G401 (cell line): Measurements from ENCODE around the gene GPC3. TPM values are rescaled to one million over a fixed set of nuclear protein-coding genes. Genes with fewer than 3 reads are reported as not detected.
"Not testable (repeated sequence)": the region's sequence is repeated elsewhere in the genome, so short reads cannot be mapped to it uniquely, and the experiment has no call there.

Experiments
- DNase-seq: peaks from one replicate; pipeline ENCODE4 v3.0.0-alpha.2; 2015; ENCODE audit warnings: low spot score
- in situ Hi-C: cut with HindIII; loops from 2 replicates; pipeline ENCODE4 v1.10.0; 2016; ENCODE audit warnings: low sequenced_read_pairs, mixed read lengths
- total RNA-seq: library from RNA; depleted of rRNA; stranded (reverse); fragments of >200 nt; shearing (Covaris generic); gene quantifications from 2 replicates; pipeline ENCODE4 v1.2.3, GENCODE V29; 2014

GPC3 gene
- total RNA-seq, 1 experiment from 2014 or later, result 730 TPM

DNA sequence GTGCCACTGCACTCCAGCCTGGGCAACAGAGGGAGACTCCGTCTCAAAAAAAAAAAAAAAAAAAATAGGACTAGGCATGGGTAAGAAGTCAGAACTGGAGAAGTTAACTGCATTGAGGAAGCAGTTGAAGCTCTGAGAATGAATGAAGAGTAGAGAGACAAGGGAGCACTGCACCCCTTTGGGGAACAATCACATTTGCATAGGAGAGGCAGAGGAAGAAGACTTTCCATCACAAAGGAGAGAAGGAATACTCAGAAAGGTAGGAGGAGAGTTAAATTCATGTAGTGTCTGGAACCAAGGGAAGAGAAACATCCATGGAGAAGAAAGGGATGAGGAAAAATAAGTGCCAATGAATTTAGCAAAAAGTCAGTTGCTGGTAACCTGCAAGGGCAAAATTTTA lies 72.4 kb downstream of the GPC3 start:
- in situ Hi-C loops, result no loop called here
- DNase-seq, result no peak

DNA sequence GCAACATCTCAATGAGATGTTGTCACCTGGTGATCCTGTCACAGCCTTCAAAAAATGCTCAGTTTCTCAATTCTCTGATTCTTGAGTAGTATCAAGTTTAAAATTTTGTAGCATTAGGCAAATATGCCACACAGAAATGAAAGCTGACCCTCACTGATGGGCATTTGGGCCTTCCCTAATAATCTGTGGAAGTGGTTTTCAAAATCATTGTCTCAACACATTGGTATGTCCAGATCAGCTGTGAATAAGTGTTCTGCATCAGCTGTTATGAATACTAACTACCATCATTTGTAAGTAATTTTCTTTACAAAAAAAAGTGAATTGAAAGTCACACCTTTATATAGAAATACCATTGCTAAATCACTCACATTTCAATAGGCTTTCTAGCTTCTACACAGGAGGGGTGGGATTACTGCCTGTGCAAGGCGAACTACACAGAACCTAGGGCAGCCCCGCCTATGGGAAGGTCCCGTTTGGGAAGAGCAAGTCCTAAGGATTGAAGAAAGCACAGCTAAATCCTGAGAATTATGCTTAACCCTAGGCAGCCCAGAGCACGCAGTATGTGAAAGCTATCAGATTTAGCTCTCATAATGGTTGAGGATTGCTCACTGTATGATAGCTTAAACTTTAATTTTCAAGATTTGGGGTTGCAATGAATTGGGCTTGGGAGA lies 73.4 kb downstream of the GPC3 start:
- DNase-seq, result no peak
- in situ Hi-C loops, result no loop called here

DNA sequence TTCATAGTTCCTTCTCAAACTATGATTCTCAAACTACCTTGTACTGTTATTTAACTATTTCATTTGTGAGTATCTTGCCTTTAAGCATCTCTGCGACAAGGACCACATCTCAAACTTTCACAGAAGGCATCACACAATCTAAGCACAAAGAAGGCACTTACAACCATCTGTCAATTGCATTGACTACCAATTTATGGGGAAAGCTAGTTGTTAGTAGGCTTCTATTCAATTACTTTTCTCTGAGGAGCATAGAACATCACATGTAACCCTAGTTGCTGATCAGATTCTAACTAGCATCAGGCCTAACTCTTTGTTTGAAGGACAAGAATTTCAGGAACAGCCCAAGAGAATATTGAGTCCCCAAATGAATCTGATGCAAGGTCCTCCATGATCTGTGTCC lies 74.9 kb downstream of the GPC3 start:
- in situ Hi-C loops, result no loop called here
- no peak for DNase-seq

DNA sequence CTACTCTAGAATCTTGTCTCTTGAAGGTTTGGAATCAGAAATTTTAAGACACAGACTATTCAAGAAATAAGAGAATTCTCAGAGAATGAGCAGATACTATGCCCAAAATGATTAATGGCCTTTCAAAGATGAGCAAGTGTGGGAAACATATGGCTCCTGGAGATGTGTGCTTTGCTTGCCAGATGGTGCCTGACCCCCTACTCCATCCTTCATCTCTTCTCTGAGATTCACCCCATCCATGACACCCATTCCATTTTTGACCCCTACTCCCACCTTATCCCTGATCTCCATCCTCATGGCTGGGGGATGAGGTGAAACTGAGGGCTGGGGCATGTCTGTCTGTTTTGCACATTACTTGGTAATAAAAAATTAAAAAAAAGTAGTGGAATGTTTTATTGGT lies 75.5 kb downstream of the GPC3 start:
- in situ Hi-C loops, result no loop called here
- DNase-seq, result no peak

DNA sequence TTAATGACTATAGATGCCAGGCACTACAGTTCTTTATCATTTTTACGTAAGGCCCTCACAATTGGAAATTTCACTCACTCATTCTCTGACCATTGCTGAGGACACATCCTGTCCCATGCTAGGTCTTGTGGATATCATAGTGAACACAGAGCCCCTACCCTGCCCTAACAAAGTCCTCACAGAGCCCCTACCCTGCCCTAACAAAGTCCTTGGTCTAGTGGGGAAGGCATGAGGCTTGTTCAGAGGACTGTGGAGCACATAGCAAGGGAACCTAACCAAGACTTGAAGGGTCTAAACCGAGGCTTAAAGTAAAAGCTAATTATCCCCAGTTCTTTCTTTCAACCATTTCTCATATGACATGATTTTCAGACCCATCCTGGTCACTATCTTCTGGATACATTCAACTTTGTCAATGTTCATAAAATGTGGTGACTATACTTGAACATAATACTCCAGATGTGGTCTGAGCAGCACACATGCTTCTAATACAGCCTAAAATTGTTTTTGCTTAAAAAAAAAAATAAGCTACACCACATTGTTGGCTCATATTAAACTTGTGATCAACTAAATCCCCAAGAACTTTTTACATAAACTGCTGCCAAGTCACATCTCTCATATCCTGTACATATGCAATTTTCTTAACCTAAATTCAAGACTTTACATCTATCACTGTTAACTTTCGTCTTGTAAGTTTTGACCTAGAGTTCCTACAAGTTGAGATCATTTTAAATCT lies 77.0 kb downstream of the GPC3 start:
- no peak for DNase-seq
- in situ Hi-C loops, result no loop called here

DNA sequence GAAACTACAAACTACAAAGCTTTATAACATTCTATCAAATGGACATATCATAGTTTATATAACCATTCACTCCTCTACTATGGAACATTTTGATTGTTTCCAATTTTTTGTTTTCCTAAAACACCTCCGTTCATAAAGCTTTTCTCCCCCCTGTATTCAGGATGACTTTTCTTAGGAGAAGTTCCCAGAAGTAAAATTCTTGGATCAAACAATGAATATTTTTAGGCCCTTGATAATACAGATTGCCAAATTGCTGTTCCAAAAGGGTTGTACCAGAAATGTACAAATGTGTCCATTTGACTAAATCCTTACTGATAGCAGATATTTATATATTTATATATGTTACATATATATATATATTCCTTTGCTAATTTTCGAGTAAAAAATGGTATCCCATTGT lies 77.8 kb downstream of the GPC3 start:
- no peak for DNase-seq
- in situ Hi-C loops, result no loop called here

DNA sequence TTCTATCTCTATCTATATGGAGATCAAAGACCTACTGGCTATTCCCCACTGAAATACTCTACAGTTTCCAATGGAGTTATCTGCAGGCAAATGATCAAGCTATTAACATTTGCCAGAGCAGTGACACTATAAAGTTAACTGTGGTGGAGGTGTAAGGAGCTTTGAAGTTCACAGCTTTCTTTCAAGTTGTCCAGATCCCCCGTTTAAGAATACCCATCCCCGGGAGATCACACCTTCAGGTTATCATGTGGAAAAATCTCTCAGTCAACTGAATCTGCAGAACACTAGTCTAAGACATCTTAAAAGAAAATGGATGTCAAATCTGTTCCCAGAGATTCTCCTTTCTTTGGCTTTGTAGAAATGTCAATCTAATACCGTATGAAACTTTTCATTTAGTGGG lies 80.1 kb downstream of the GPC3 start:
- DNase-seq, result no peak
- in situ Hi-C loops, result no loop called here

DNA sequence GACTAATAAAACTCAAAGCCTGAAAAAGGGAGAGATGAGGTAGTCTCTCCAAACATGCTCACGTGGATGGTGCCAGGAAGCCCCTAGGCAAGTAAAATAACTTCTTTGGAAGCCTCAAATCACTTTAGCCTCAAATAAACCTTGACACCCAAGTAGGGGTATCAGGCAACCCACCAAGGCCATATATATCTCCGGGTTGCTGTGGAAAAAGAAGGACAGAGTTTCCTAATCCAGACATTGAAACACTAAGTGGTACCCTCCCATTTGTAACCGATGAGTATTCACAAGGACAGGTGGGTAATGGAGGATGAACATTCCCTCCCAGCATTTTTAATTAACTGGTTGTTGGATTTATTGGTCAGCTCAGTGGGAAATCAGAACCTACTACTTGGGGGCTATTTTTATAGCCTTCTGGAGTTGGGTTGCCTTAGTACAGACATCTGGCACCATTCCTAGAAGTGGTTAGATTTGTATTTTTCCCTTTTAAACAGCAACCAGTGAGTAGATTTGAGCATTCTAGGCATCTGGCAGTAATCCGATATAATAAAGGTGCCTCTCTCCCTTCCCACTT lies 87.7 kb downstream of the GPC3 start:
- no peak for DNase-seq
- in situ Hi-C loops, result no loop called here

DNA sequence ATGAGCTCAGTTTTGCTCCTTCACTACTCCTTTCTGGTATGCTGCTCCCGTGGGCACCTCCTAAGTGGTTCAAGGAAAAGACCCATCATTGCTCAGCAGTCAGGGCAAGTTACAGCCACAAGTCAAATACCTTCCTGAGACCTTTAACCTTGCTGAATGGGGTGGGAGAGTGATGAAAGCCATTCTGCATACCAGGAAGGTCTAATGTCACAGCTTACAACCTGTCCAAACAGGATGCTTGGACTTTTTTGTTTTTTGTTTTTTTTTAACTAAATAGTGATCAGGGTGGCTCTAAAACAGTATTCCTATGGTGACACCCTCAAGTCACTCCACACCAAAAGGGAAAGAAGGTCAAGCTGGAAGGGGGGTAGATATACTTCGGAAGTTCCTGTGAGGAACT lies 93.1 kb downstream of the GPC3 start:
- in situ Hi-C loops, result no loop called here

DNA sequence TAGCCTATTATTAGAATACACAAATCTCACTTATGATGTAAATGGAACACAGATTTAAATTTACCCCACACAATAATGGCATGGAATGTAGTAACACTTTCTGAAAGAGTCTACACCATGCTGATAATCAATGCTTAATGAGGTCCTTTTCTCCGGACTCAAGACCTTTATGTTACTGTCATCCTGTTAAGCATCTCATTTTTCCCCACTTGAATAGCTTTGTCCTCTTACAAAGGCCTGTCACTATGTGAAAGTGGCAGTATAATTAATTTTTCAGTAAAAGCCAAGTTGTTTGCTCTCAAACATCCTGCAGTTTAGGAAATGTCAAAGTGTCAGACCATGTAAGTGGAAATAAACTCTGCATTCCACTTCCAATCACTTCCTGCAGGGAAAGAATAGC lies 96.4 kb downstream of the GPC3 start:
- in situ Hi-C loops, result no loop called here
- no peak for DNase-seq

More for the DNA sequence above, 93.1 kb downstream of the GPC3 start:
- DNase-seq, result peak; percentile 61

DNA sequence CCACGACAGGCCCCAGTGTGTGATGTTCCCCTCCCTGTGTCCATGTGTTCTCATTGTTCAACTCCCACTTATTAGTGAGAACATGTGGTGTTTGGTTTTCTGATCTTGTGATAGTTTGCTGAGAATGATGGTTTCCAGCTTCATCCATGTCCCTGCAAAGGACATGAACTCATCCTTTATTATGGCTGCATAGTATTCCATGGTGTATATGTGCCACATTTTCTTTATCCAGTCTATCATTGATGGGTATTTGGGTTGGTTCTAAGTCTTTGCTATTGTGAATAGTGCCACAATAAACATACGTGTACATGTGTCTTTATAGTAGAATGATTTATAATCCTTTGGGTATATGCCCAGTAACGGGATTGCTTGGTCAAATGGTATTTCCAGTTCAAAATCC lies 97.3 kb downstream of the GPC3 start:
- in situ Hi-C loops, DNase-seq: not testable (repeated sequence)

DNA sequence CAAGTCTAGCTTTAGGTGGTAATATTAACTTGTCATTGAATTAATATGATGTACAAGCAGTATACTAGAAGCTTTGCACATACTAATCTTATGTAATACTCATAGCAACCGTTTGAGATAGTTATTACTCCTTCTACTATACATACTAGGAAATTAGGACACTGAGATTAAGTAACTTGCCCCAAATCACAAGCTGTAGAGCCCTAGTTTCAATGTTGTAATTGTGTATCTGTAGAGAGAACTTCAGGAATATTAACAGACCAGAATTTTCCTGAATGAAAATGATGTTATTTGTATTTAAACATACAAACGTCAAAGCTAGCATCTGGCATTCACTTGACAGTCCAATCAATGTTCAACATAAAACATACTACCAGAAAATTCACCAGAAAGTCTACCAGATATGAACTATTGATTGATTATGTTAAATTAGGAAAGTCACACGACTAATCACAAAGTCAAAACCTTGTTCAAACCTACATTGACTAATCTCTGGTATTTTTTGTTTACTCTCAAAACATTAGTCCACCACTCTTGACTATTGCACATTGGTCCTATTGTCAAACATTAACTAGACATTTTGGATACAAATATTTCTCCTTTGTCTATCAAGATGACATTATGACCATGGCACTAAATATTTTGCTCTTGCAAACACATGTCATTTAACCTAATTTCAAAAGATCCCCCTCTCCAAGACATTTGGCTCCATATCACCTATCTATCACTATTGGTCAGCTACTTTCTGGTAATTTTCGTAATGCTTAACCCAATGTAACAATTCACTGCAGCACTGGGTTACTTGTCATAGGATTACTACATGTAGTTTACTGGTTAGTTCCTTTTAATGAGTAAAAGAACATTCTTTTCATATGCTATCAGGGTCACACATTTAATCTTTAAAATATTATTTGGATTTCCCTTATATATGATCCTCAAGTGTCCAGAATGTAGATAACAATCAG lies 100.7 kb downstream of the GPC3 start:
- no peak for DNase-seq
- in situ Hi-C loops, result no loop called here

DNA sequence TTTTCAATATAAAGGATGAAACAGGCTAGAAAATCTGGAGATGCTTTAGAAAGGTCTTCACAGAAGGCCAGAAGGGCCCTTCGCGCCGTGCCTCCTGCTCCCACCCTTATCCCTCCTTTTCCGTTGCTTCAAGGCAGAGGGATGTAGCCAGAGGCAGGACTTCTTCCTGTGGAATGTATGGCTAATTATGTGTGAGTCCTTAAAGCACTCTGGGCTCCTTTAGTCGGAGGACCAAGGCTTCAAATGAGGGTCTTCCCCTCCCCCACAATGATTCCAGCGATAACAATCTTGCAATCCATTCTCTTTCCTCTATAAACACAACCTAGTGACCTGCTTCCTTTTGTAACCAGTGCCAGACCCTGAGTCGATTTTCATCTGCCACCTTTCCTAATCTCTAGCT lies 103.5 kb downstream of the GPC3 start:
- DNase-seq, result peak; percentile 44
- in situ Hi-C loops, result no loop called here

DNA sequence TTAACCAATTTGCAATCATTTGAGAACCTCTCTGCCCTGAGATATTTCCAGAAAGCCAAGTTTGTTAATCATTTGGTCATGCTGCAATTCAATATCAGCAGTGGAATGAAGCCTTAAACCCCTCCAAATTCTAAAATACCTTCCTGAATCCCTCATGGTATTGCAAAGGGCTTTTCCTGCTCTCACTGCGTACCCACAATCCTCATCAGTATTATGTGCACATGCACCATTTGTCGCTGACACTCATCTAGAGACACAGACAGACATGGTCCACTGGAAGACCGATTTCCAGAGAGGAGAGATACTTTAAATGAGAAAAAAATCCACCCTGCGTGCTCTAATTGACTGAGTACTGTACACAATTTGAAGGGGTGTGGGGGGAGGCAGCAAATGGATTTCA lies 104.4 kb downstream of the GPC3 start:
- in situ Hi-C loops, result no loop called here
- no peak for DNase-seq

DNA sequence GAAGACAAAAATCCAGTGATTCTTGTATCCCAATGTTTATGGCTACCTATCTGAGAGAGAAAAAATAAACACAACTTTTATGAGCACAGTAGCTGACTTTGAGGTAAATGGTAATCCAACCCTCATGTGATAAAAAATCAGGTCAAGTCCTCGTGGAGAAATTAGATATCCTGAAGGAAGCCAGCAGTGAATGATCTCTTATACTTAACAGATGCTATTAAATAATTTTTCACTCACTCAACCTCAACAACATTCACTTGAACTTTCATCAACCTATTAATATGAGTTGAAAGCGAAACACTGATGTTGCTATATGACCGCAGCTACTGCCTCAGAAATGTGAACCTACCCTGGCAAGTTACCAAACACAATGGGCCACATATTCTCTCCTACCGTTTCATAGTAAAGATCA lies 105.4 kb downstream of the GPC3 start:
- in situ Hi-C loops, result no loop called here
- DNase-seq, result no peak

DNA sequence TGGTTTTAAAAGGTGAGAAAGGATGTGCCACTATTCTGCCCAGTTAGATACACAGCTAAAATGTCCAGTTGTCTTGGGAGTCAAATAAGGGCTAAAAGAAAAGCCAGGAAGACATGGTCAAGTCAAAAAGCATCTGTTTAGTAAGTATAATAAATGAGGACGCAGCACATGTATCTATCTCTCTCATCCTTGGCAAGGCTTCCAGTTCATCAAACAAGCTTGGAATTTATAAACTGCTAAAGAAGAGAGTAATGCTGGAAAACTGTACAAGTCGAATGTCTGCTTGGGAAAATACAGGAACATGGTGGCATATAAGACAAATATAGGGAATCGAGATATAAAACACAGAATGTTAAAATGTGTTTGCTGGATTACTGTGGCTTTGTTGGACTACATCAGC lies 106.7 kb downstream of the GPC3 start:
- in situ Hi-C loops, result no loop called here

DNA sequence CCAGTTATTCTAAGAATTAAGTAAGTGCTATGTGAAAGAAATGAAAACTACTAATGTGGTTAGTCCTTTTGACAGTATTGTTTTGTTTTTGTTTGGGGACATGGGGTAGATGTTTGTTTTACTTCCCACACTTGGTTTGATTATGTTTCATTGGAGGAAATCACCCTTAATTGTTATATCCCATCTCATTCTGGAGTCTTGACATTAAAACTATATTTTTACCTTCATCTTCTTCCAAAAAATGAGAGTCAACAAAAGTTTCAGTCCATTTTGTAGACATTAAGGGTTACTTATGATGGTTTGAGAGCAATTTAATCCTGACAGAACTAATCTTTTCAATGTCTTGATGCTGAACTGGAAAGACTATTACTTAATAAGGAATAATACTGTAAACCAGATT lies 108.7 kb downstream of the GPC3 start:
- in situ Hi-C loops, result no loop called here

More for the DNA sequence above, 106.7 kb downstream of the GPC3 start:
- no peak for DNase-seq

DNA sequence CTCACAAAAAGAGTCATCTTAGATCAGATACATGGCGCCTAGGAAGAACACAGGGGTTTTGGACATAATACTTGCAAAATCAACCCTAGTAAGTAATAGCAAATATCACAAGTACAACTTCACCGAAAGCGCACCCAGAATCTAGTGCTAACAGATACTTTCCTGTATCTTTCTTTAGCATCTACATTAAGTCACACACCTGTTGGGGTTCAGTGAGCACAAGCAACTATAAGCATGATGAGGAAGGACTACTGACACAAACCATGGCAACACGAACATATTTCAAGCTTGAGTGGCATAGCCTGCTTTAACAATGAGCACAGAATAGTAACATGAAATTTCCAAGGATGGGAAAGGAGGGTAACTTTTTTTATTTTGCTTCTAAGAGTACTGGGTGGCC lies 116.1 kb downstream of the GPC3 start:
- in situ Hi-C loops, result no loop called here
- no peak for DNase-seq

More for the DNA sequence above, 108.7 kb downstream of the GPC3 start:
- no peak for DNase-seq

DNA sequence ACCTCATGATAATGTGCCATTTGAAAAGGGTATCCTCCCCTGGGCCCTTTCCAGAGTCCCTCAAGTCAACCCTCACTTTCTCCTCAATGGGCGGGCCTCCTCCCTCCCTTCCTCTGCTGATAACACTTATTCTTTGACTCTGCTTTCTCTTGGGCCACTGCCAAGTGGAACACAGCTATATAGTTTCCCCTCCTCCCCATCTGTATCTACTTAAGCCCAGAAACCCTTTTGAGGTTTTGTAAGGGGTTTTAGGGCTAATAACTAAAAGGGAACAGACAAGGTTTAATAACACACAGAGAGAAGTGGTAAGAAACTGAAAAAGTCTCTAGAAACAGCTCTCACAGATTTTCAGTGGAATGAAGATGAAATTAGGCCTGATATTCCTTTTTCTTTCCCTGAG lies 116.7 kb downstream of the GPC3 start:
- DNase-seq, result no peak
- in situ Hi-C loops, result no loop called here

DNA sequence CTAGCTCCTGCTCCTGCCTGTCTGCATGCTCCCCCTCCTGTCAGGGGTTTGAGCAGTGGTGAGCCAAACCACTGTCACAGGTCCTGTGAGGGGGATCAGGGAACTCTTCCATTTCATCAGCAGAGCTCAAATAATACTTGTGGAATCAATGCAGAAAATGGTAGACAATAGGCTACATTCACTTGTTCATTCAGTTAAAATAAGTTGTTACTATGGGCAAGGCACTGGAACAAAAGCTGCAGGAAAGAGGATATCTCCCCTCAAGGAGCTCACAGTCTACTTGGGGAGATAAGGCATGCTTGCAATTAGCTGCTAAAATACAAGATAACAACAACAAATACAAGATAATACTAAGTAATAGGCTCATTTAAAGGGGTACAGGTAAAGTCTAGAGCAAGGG lies 117.1 kb downstream of the GPC3 start:
- no peak for DNase-seq
- in situ Hi-C loops, result no loop called here
